SH-SY5Y (cell line): ENCODE results near the gene FEN1.

Experiments
- GATA2 ChIP-seq: IDR thresholded peaks from 2 replicates; pipeline ENCODE4 v1.6.1; 2011; ENCODE audit warnings: mild to moderate bottlenecking, low read depth, low read length
- GATA3 ChIP-seq: IDR thresholded peaks from 2 replicates; pipeline ENCODE4 v1.6.1; 2011; ENCODE audit warnings: low read depth, mild to moderate bottlenecking, low read length, moderate library complexity

FEN1 gene

GRCh38 chr11:61838921-61839320, 46.2 kb downstream of the FEN1 start:
- TF ChIP-seq GATA3 = no peak
- TF ChIP-seq GATA2 = no peak

- no peak for TF ChIP-seq GATA3
- TF ChIP-seq GATA2 = no peak
Observed at GRCh38 chr11:61839742-61840141, 47.0 kb downstream of the FEN1 start.

- TF ChIP-seq GATA3 = no peak
- TF ChIP-seq GATA2 = no peak
Observed at GRCh38 chr11:61840371-61840770, 47.7 kb downstream of the FEN1 start.

GRCh38 chr11:61841636-61842527, 49.2 kb downstream of the FEN1 start:
- TF ChIP-seq GATA2 (no peak), GATA3 (no peak)

GRCh38 chr11:61842528-61842820, 49.8 kb downstream of the FEN1 start:
- TF ChIP-seq GATA3 (no peak), GATA2 (no peak)

- no peak for TF ChIP-seq GATA2
Observed at GRCh38 chr11:61844909-61845565, 52.3 kb downstream of the FEN1 start.

GRCh38 chr11:61846362-61847020, 53.8 kb downstream of the FEN1 start:
- no peak for TF ChIP-seq GATA3
- TF ChIP-seq GATA2 = no peak
